Testis (tissue), 2 donors: Measurements from ENCODE around the gene BAG2.

Source experiments
- CTCF ChIP-seq, 3 experiments: fragments of 450-650 bp in 2 of 3; fragments of 200-600 bp in 1 of 3; sonication (generic) in 1 of 3; IDR thresholded peaks; one replicate each; pipeline ENCODE4 v1.5.1; 2016 to 2019; ENCODE audit warnings: antibody characterized with exemption in 3 of 3, mild to moderate bottlenecking in 2 of 3, moderate library complexity in 1 of 3
- POLR2A ChIP-seq: fragments of 450-650 bp; IDR thresholded peaks from one replicate; pipeline ENCODE4 v1.6.1; 2017; ENCODE audit warnings: antibody characterized with exemption, mild to moderate bottlenecking, moderate library complexity

GRCh38 chr6:57205550-57206328 lies 33.6 kb downstream of the BAG2 start:
- no peak for TF ChIP-seq CTCF (IDR thresholded peaks at IDR 0.05)
- TF ChIP-seq POLR2A = no peak
